ENCODE data around the gene HSPA1L. TPM values are rescaled to one million over a fixed set of nuclear protein-coding genes. Genes with fewer than 3 reads are reported as not detected.

The HSPA1L gene
- total RNA-seq, 3 donors from 2014 or later, result 1.3 to 1.9 (median 1.6) TPM

- Histone ChIP-seq H3K4me1 (no peaks in the 10 kb centered on the region), H3K27ac (no peak overlapping the region), H3K36me3 (no peaks in the 10 kb centered on the region), H3K27me3 (no peaks in the 10 kb centered on the region), H3K9me3 (no peaks in the 10 kb centered on the region), H3K4me3 (no peak overlapping the region)
- DNase-seq (ENCODE audit: low spot score in 2 of 2), result no peak
- intact Hi-C loops (cut with DNase I; ENCODE audit: low total_unique reads), result no loop called here
- TF ChIP-seq CTCF (IDR thresholded peaks at IDR 0.05) (no peak), POLR2AphosphoS5 (IDR thresholded peaks at IDR 0.05) (no peak), POLR2A (IDR thresholded peaks at IDR 0.05) (no peak)
These were observed 29.6 kb downstream of the HSPA1L start for GRCh38 chr6:31785475-31785874.

GRCh38 chr6:31784098-31784925 lies 30.8 kb downstream of the HSPA1L start:
- no peak overlapping the region for H3K4me3 ChIP-seq
- H3K27ac ChIP-seq, result no peak overlapping the region
- TF ChIP-seq POLR2AphosphoS5 (IDR thresholded peaks at IDR 0.05) (no peak), CTCF (IDR thresholded peaks at IDR 0.05) (no peak), POLR2A (IDR thresholded peaks at IDR 0.05) (no peak)
- H3K4me1 ChIP-seq, result no peaks in the 10 kb centered on the region
- no peaks in the 10 kb centered on the region for H3K9me3 ChIP-seq
- intact Hi-C loops (cut with DNase I; ENCODE audit: low total_unique reads), result no loop called here
- no peak for DNase-seq (ENCODE audit: low spot score in 2 of 2)
- H3K36me3 ChIP-seq, result no peaks in the 10 kb centered on the region
- no peaks in the 10 kb centered on the region for H3K27me3 ChIP-seq

- H3K4me1 ChIP-seq, result peaks cover 0 to under 1% of the 10 kb centered on the region in 2 donors
These were observed 32.8 kb downstream of the HSPA1L start for GRCh38 chr6:31782126-31782855.

DNA sequence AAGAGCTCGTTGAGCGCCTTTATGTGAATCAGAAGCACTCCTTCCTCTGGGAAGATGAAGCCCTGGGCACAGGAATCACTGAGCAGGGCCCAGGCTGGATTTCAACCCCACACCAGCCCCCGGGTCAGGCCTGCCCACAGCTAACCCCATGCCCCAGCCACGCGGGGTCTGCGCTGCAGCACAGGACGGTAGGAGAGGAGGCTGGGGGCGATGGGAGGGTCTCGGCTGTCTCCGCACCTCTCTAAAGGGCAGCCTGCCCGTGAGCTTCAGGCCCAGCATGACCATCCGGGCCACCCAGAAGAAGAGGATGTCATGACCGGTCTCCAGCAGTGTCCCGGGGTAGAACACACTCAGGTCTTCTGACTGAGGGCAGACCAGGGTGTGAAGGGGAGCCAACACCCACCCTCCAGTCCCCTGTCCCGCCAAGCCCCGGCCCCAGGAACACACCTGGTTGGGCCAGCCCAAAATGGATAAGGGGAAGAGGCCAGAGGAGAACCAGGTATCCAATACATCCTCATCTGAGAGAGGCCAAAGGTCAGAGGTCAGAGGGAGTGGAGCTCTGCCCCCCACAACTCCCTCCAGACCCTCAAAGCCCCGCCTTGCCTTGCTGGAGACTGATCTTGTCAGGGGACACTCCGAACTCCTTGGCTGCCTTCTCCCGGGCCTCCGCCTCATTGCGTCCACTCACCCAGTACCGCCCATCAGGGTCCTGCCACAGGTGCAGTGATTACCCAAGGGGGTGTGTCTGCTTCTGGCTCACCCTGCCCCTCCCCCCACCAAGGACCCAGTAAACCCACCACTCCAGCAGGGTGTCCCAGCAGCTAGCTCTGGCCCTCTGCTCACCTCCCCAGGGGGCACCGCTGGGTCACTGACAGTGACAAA lies 33.6 kb downstream of the HSPA1L start:
- H3K4me1 ChIP-seq, result peaks cover 5 to 8% of the 10 kb centered on the region in 2 donors
- H3K9me3 ChIP-seq, result no peaks in the 10 kb centered on the region
- intact Hi-C loops (cut with DNase I; ENCODE audit: low total_unique reads), result no loop called here
- no peak for DNase-seq (ENCODE audit: low spot score in 2 of 2)
- TF ChIP-seq CTCF (IDR thresholded peaks at IDR 0.05) (no peak), POLR2A (IDR thresholded peaks at IDR 0.05) (no peak), POLR2AphosphoS5 (IDR thresholded peaks at IDR 0.05) (no peak)
- no peaks in the 10 kb centered on the region for H3K36me3 ChIP-seq
- no peaks in the 10 kb centered on the region for H3K27me3 ChIP-seq
- no peak overlapping the region for H3K27ac ChIP-seq
- H3K4me3 ChIP-seq, result no peak overlapping the region

More at GRCh38 chr6:31782126-31782855, 32.8 kb downstream of the HSPA1L start:
- H3K36me3 ChIP-seq, result no peaks in the 10 kb centered on the region
- TF ChIP-seq CTCF (IDR thresholded peaks at IDR 0.05) (no peak), POLR2A (IDR thresholded peaks at IDR 0.05) (no peak), POLR2AphosphoS5 (IDR thresholded peaks at IDR 0.05) (no peak)
- H3K27me3 ChIP-seq, result no peaks in the 10 kb centered on the region
- H3K4me3 ChIP-seq, result no peak overlapping the region
- H3K9me3 ChIP-seq, result no peaks in the 10 kb centered on the region
- H3K27ac ChIP-seq, result no peak overlapping the region
- no peak for DNase-seq (ENCODE audit: low spot score in 2 of 2)
- intact Hi-C loops (cut with DNase I; ENCODE audit: low total_unique reads), result no loop called here

Measured in breast epithelium (tissue), 4 donors.